NCI-H526 (cell line): ENCODE data around the gene PLXNA2.

Experiments
- DNase-seq, 2 experiments: peaks; one replicate each; lab custom pipeline; 2025; lab: John Stamatoyannopoulos, UW

PLXNA2 gene

DNA sequence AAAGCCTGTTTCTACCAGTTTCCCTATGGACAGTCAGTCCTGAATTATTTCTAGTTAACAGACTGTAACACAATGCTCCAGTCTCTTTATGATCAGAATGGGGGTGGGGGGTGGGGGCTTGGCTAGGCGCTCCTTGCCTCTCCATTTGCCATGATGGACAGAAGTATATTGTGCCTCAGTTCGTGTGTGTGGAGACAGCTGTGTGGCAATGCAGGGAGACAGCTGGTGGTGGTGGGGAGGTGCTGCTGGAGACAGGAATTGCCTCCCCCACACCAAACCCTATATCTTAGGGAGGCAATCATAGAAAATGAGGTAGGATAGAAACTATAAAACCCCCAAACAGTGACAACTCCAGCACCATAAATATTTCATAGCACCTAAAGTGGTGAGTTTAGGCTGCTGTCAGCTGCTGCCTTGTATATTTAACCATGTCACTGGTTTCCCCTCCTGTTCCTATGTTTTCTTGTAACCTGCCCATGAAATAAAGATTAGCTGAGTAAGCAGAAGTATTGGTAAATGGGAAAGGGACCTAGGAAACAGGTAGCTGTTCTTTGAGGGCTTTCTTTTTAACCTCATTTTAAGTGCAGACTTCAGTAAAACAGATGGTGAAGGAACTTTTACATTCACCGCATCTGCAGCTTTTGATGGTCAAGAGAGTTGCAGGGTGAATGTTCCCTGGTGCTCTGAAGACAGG, 3.4 kb downstream of the PLXNA2 start:
- peak; percentile 22 to 34 for DNase-seq

DNA sequence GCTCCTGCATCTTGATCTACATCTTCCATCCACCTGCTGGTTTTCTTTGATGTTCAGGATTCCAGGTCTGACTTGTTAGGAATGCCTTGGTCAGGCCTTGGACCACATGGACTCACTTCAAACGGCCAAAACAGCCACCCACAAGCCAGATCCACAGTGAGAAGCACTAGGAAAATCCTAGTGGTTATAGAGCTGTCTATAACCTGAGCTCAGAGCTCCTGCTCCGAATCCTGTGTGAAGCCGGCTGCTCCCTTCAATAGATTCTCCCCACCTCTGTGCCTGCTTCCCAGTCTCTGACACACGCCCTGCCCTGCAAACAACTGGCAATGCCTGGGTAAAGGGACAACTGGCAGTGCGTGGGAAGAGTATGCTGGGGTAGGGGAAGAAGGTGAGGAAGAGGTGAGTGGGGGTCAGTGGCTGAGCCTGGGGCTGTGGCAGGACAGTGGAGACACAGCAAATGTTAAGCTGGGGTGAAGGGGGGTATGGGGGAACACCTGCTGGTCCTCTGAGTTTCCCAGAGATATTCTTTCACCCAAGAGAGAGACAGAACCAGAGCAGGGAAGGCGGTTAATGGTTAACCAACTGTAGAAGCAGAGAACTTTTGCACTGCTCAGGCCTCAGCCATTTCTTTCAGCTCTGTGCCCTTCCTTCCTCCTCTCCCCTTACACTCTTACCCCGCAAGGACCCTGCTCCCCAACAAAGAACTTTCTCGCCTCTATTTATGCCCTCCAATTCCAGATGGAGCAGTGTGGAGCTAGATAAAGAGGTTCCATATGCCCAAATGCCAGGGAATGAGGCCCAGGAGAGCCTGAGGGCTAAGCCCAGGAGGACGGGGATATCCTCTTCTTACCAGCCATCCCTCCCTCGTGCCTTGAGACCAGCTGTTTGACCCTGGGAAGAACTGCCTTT, 4.5 kb downstream of the PLXNA2 start:
- peak in 1 of 2 experiments; percentile 45 for DNase-seq

- peak in 1 of 2 experiments; percentile 44 for DNase-seq
These were observed 5.3 kb downstream of the PLXNA2 start for GRCh38 chr1:208238710-208239472.

- no peak for DNase-seq
These were observed 6.9 kb downstream of the PLXNA2 start for GRCh38 chr1:208237241-208237640.

DNA sequence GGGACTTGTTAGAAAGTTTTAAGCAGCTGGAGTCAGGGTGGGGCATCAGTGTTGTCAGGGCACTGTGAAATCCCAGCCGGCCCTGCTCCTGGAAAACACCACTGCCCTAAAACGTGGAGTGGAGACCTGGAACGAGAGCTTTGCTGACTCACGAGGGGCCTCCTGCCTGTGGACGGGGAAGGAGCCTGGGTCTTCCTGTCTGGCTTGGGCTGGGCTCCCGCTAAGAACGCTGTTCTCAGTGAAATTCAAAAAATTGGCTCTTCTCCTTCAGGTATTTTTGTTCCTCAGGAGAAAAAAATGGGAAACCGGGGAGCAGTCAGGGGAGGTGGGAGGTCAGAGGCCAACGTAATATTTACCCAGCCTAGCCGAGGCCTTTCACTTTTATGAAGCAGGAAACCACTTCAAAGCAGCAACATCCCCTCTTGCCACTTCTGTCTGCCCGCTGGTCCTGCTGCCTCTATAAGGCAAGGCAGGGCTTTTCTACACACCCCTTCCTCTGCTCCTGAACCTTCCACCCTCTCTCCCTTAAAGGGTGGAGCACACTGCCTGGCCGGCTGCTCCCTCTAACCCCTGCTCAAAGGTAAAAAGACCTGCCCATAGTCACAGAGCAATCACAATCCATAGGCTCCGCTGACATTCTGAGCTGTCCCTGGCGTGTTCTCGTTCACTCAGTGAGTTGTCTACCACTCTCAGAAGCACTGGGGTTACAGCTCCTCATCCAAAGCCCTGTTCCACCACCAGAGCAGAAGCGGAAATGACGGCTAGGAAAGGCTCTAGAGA, 8.0 kb downstream of the PLXNA2 start:
- DNase-seq, result no peak

GRCh38 chr1:208235356-208235981, 8.7 kb downstream of the PLXNA2 start:
- no peak for DNase-seq

GRCh38 chr1:208234721-208235120, 9.5 kb downstream of the PLXNA2 start:
- DNase-seq, result no peak

DNA sequence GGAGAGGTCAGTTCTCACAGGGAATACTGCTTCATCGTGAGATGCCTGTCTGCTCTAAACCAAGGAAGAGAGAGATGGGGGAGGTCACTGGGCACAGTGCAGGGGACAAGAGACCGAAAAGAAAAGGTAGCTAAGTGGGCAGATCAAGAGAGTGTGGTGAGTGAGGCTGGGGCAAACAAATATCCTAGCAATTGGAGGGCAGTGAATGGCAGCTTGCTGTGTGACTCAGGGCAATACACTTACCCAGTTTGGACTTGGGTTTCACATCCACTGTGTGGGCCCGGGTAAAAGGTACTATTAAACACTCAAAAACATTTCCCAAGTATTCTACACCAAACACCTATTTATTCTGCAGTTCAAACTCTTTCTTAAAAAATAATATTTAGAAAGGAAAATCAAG, 10.2 kb downstream of the PLXNA2 start:
- no peak for DNase-seq

DNA sequence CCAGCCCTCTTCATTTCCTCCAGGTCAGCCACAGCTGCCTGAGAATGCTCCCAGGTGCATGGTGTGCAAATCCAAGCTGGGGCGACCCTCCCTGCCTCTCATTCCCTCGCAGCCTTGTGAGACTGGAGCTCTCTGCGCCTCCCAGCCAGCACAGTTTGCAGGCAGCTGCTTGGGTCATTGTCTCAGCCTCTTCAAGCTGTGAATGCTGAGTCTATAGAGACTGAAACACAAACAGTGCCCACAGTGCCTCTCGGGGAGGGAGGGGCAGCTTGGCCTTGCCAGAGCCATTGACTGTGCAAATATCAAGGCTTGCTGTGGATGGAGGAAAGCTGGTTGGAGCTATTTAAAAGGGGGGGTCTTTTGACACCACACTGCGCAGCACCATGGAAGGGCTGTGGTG, 10.6 kb downstream of the PLXNA2 start:
- peak; percentile 56 to 73 for DNase-seq

- no peak for DNase-seq
These were observed 11.5 kb downstream of the PLXNA2 start for GRCh38 chr1:208232662-208233038.

- DNase-seq, result no peak
These were observed 12.1 kb downstream of the PLXNA2 start for GRCh38 chr1:208231881-208232661.

- DNase-seq, result no peak
These were observed 13.3 kb downstream of the PLXNA2 start for GRCh38 chr1:208230668-208231529.

DNA sequence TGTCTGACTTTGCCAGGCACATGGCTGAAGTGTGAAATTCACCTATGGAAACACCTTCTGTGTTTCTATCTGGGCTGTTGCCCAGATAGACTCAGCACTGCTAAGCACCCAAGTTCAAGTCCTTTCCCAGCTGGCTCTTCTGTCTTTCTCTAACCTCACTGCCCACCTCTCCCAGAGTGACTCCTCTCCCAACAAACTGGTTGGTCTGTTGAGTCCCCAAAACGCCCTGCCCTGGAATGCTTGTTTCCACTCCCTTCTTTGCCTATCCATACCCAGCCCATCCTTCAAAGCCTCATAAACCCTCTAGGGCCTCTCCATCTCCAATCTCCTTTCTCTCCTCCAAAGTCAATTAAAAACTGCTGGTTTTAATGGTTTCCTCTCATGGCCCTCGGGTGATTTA, 15.6 kb downstream of the PLXNA2 start:
- DNase-seq, result no peak

DNA sequence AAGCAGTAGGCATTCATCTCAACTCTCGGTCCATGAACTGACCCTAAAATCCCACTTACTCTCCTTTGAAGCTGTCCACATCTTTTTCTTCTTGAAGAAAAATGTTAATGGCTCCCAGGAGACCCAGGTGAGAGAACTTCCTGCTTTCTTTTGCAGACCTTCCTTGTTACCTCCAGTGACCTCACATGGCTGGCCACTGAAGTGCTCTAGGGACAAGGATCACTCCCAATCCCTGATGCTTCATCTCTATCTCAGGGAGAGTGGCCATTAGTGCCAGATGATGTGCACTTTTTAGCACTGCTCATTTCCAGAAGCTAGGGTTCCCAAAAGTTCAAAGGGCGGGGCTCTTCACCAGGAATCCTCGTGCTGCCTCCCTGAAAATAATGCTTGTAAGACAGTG, 16.2 kb downstream of the PLXNA2 start:
- no peak for DNase-seq

DNA sequence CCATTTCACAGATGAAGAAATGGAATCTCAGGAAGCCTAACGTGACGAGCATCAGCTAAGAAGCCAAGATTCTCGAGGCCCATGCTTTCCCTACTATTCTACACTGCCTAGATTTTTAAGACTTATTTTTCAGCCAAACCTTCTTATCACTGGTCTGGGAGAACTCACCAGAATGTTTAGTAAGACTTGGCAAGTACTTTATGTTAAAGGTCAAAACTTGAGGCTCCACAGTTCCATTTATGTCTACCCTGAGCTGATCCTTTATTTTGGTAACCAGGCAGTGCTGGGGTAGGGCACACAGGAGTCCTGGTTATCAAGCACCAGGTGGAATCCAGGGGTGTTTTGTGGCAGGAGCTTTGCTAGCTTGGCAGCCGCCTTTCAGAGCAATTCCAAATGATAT, 16.8 kb downstream of the PLXNA2 start:
- no peak for DNase-seq

GRCh38 chr1:208225954-208226937, 17.9 kb downstream of the PLXNA2 start:
- DNase-seq, result no peak

- DNase-seq, result no peak
These were observed 19.9 kb downstream of the PLXNA2 start for GRCh38 chr1:208224192-208224713.

- no peak for DNase-seq
These were observed 21.0 kb downstream of the PLXNA2 start for GRCh38 chr1:208223136-208223535.
